CD4-positive, alpha-beta T cell treated with Interferon gamma for 1 hour (primary cell): Measurements from ENCODE around the gene ZFYVE28.
A peak's percentile ranks its signal among the peaks of the same experiment; 100 is the strongest.
"Not testable (repeated sequence)": the region's sequence is repeated elsewhere in the genome, so short reads cannot be mapped to it uniquely, and the experiment has no call there.

ENCODE experiments used
- DNase-seq: peaks from one replicate; pipeline ENCODE4 v3.0.0-alpha.2; 2020

Gene ZFYVE28

DNA sequence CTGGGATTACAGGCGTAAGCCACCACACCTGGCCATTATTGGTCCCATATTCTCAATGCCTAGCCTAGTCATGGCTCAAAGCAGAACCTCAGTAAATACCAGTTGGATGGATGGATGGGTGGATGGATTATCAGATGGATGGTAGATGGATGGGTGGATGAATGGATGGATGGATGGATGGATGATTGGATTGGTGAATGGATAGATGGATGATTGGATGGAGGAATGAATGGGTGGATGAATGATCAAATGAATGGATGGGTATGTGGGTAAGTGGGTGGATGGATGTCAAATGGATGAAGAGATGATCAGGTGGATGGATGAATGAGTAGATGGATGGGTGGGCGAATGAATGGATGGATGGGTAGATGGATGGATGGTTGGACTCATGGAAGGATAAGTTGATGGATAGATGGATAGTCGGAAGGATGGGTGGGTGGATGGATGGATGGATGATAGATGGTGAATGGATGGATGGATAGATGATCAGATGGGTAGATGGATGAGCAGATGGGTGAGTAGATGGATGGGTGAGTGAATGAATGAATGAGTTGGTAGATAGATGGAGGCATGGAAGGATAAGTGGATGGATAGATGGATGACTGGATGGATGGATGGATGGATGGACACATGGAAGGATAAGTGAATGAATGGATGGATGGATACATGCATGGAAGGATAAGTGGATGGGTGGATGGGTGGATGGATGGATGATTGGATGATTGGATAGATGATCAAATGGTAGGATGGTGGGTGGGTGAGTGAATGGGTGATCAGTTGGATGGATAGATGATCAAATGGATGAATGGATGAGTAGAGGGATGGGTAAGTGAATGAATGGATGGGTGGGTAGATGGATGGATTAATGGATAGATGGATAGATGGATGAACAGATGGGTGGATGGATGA is 28.5 kb upstream of the ZFYVE28 start:
- DNase-seq: no peak

DNA sequence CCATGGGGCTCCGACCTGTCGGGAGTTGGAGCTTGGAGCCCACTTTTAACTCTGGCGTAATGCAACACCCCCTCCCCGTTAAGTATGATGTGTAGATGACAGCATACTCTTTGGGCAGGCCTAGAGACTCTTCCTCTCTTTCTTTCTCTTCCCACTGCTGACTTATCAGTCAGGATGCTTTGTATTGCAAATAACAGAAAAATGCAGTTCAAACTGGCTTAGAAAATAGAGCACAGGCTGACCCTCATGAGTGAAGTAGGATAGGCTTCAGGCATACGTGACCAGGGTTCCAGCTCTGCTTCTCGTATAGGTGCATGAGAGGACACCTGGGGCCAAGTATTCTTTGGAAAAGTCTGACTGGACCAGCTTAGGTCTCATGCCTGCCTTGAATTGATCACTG is 27.1 kb upstream of the ZFYVE28 start:
- DNase-seq: no peak

DNA sequence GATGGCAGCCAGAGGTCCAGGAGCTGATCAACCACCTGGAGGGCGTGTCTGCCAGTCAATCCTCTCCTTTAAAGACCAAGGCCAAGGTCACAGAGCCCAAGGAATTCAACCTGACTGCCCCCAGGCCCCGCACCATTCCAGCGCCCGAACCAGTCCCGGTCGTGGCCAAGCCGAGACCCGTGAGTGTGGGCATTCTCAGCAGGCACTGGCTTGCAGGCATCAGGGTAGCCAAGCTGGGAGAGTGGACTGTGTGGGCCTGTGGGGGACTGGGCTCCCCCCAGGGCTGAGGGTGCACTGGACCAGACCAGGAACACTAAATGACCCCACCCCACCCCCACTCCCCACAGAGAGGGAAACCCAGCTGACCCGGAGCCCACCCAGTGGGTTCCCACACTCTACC is 26.7 kb upstream of the ZFYVE28 start:
- DNase-seq: no peak

- DNase-seq: no peak
Observed at GRCh38 chr4:2443956-2444740, 25.7 kb upstream of the ZFYVE28 start.

DNA sequence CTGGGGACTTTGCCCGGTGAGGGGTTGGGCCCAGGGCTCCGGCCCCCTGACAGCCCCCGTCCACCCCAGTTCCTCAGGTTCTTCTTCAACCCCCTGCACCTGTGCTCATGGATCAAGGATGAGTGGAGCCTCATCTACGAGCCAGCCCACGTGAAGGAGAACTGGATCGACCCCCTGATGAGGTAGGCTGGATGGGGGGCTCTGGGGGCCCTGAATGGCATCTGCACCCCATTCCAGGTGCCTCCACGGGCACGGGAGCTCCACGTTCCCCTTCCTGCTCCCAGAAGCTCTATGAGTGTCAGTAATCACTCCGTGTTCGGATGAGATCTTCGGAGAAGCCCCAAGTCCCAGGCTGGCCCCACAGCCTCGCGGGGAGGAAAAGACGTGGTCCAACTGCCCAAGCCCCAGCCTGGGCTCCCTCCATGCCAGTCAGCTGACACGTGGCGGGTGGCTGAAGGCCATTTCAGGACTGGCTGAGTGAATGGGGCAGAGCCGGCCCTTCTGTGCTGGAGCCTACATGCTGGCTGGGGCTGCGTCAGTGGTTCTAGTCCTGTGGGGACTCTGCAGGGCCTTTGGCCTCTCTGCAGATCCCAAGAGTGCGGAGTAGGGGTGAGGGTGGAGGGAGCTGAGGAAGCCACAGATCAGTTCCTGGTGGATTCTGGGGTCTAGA is 24.8 kb upstream of the ZFYVE28 start:
- no peak for DNase-seq

DNA sequence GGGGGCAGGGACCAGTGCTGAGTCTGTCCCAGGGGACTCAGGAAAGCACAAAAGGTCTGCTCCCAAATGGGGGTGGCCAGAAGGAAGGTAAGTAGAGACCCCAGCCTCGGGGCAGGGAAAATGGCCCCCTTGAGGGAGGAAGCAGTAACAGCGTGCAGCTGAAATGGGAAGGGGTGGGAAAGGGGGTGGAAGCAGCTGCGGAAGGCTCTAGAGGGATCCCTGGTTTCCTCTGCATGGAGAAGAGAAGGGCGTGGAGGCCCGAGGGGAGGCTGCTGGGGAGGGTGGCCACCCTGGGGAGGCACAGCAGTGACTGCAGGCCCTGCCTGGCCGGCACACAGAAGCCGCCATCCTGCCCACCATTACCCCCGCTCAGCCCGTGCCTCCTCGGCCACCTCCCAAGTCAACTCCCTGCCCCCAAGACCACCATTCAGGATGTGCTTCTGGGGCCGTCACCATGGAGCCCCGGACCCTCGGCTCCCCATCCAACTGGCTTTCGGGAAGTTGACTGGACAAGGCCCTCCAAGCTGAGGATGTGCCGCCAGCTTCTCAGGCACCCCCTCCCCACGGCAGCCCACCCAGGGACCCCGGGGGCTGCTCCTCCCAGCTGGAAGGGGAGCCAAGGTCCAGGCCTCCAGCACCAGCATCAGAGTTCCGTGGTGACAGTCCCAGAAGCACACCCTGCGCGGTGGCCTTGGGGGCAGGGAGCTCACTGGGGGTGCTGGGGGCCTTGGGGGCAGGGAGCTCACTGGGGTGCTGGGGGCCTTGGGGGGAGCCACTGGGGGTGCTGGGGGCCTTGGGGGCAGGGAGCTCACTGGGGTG is 23.9 kb upstream of the ZFYVE28 start:
- DNase-seq: no peak

GRCh38 chr4:2441393-2442174 is 23.1 kb upstream of the ZFYVE28 start:
- DNase-seq: peak; percentile 76

DNA sequence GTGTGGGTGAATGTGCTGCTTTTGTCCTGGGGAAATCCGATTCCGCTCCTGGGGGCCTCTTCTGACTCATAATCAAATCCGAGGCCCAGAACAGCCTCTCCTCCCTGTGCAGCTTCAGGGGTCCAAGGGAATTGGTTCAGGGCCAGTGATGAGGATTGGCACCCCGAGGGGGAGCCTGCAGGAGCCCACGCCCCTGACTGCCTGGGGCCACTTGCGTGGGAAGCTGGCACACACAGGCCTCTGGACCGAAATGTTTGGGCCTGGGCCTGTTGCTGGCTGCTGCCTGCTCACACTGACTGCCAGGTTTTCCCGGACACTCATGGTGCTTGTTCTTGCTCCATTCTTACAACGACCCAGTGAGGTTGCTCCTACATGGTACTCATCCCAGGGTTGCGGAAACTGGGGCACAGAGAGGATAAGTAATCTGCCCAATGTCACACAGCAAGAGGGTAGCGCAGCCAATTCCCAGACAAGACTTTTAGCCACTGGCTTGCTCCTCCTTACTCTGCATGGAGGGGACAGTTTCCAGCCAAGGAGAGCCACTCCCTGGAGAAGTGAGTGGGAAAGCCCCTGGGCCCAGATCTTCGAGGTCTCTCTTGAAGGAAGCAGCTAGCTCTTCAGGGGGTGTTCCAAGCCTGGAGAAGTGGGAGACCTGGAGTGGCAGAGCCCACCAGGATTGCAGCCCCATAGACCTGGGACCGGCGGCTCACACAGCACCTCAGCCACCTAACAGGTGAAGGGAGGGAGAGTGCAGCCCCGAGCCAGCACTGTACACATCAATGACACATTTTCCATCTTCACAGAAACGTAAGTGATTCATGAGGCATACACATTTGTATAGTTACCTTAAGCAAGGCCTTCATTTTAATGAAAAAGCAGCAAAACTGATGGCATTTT is 20.6 kb upstream of the ZFYVE28 start:
- DNase-seq: no peak

GRCh38 chr4:2437475-2438215 is 19.2 kb upstream of the ZFYVE28 start:
- DNase-seq: no peak

DNA sequence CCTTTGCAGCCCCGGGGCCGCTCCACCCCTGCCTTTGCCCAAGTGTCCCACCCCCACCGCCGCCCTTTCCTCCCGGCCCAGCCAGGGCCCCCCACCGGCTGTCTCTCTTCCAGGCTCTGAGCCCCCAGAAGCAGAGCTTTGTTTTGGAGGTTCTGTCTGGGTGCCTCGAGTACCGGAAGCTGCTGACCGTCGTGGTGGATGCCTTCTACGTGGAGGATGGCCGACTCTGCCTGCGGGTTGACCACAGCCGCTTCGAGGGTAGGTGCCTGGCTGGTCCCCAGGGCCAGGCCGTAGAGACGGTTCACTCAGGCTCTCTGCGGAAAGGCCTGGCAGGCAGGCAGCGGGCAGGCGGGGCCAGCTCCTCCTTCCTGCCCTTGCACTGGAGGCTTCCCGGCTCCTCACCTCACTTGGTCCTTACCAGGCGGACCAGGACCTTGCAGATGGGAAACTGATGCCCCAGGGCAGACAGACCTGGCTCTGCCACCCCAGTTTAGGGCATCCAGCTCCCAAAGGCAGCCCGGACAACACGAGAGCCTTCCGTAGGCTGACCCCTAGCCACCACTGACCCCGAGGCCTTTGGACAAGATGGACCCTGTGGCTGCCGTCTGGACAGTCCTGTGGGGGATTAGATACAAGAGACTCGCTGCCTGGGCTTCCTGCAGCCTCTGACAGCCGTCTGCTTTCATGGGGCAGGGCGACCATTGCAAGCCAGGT is 18.5 kb upstream of the ZFYVE28 start:
- DNase-seq: no peak

DNA sequence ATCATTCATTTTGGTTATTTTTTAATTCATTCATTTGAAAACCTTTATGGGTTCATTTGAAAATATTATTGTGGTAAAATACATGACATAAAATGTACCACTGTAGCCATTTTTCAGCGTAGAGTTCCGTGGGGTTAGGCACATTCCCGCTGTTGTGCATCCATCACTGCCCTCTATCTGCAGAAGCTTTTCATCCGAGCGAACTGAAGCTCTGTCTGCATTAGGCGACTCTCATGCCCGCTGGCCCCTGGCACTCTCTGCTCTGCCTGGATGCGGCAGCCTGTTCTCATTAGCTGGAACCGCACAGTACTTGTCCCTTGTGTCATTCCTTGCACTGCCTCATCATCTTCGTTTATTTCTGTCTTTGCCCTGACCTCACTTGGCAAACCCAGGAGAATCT is 17.9 kb upstream of the ZFYVE28 start:
- DNase-seq: no peak

DNA sequence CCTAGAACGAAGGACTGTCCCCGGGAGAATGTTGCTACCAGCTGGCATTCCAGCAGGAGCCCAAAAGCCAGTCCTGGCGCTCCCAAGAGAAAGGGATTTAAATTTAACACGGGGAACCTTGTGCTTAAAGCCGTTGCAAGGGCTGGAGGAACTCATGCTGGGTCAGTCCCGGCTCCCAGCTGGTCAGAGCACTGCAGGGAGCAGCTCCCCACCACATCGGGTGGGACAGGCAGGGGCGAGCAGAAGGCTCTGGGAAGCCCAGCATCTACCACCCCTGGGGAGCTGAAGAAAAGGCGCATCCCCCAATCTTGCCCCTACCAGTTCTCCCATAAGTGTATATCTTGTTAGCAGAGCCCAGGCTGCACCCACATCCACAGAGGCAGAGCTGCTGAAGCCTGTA is 16.0 kb upstream of the ZFYVE28 start:
- no peak for DNase-seq

GRCh38 chr4:2433609-2434350 is 15.3 kb upstream of the ZFYVE28 start:
- DNase-seq: no peak

GRCh38 chr4:2432991-2433530 is 14.6 kb upstream of the ZFYVE28 start:
- DNase-seq: no peak

DNA sequence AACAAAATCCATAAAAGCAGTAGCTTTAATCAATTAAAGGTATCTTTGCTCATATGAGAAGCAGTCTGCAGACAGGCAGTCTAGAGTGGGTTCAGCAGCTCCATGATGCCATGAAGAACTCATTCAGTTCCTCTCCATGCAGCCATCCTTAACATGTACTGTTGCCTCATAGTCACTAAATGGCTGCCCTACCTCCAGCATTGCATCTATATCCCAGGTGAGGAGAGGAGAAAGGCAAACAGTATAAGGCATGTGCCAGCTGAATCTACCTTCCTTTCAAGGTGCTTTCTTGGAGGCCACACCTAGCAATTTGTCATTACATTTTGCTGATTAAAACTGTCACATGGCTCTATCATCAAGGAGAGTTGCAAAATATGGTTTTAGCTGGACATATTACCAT is 13.6 kb upstream of the ZFYVE28 start:
- DNase-seq: no peak

DNA sequence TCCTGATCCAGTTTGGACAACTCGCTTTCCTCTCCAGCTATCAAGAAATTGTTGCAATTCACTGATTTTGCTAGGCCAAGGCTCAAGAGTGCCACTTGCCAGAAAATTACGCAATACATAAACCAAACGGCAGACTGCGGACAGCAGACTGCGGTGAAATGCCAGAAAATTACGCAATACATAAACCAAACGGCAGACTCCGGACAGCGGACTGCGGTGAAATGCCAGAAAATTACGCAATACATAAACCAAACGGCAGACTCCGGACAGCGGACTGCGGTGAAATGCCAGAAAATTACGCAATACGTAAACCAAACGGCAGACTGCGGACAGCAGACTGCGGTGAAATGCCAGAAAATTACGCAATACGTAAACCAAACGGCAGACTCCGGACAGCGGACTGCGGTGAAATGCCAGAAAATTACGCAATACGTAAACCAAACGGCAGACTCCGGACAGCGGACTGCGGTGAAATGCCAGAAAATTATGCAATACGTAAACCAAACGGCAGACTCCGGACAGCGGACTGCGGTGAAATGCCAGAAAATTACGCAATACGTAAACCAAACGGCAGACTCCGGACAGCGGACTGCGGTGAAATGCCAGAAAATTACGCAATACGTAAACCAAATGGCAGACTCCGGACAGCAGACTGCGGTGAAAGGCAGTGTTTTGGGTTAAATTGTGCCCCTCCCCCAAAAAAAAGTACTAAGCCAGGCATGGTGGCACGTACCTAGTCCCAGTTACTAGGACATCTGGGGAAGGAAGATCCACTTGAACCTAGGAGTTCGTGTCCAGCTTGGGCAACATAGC is 11.7 kb upstream of the ZFYVE28 start:
- DNase-seq: not testable (repeated sequence)

- no peak for DNase-seq
Observed at GRCh38 chr4:2428496-2429213, 10.2 kb upstream of the ZFYVE28 start.
